GM12878 (cell line): Measurements from ENCODE around the gene YY2. TPM values are rescaled to one million over a fixed set of nuclear protein-coding genes. Genes with fewer than 3 reads are reported as not detected.

Source experiments
- ATAC-seq: fragments of 200-7000 bp; cut with Tn5 transposase; 3 replicates; pipeline ENCODE4 v1.9.1; 2020; ENCODE audit warnings: mild to moderate bottlenecking, moderate library complexity
- BruUV-seq: library from RNA; stranded (reverse); fragments of 400-500 nt; replicated peaks from 2 replicates; lab custom pipeline; 2021; lab: Mats Ljungman, UMichigan
- CTCF ChIA-PET: fragments of 300-600 bp; sonication (Branson Sonifier 250); formaldehyde crosslinking; extraction: SDS; loops from one replicate; lab custom pipeline; 2021; ENCODE audit warnings: inconsistent platforms; lab: Yijun Ruan, JAX
- POLR2A ChIA-PET: fragments of 350-600 bp; formaldehyde crosslinking; extraction: SDS; loops from one replicate; lab custom pipeline; 2021; ENCODE audit warnings: inconsistent platforms; lab: Charles Lee
- RAD21 ChIA-PET: fragments of 300-600 bp; sonication (Branson Sonifier 250); formaldehyde crosslinking; loops from one replicate; lab custom pipeline; 2023; ENCODE audit warnings: antibody characterized with exemption; ENCODE audit not compliant: unreplicated experiment; lab: Charles Lee
- SMC1A ChIA-PET: fragments of 300-600 bp; sonication (Branson Sonifier 250); formaldehyde crosslinking; loops from one replicate; lab custom pipeline; 2023; ENCODE audit not compliant: unreplicated experiment, uncharacterized antibody; lab: Charles Lee
- DNase-seq: peaks from one replicate; pipeline ENCODE4 v3.0.0-alpha.2; 2011; ENCODE audit warnings: low read depth, low spot score
- FAIRE-seq: peaks from 3 replicates; lab custom pipeline; 2011; peaks lifted over from hg19 to GRCh38; lab: Jason Lieb, UNC
- H2AFZ ChIP-seq: 2 replicates; pipeline ENCODE4 v1.6.0; 2011; ENCODE audit warnings: low read depth, low read length, control low read depth; ENCODE audit not compliant: control insufficient read depth
- H3K27ac ChIP-seq: 2 replicates; pipeline ENCODE4 v1.5.1; 2011; ENCODE audit warnings: control low read depth; ENCODE audit not compliant: control insufficient read depth, insufficient read depth
- H3K27me3 ChIP-seq, 2 experiments: replicated peaks in 1 of 2; 2 replicates each; pipeline versions ENCODE4 v1.6.0 to v1.6.1; 2011; ENCODE audit warnings: low read length in 1 of 2; ENCODE audit not compliant: control insufficient read depth in 2 of 2, insufficient read depth in 2 of 2
- H3K36me3 ChIP-seq, 2 experiments: 2 replicates each; pipeline ENCODE4 v1.5.1; 2011; ENCODE audit warnings: low read length in 1 of 2; ENCODE audit not compliant: control insufficient read depth in 2 of 2, insufficient read depth in 2 of 2
- H3K4me1 ChIP-seq: 2 replicates; pipeline ENCODE4 v1.6.1; 2011; ENCODE audit warnings: mild to moderate bottlenecking, low read length, moderate library complexity, mixed read lengths; ENCODE audit not compliant: control insufficient read depth, insufficient read depth
- H3K4me2 ChIP-seq: 2 replicates; pipeline ENCODE4 v1.6.0; 2011; ENCODE audit warnings: control low read depth; ENCODE audit not compliant: control insufficient read depth, insufficient read depth
- H3K4me3 ChIP-seq: fragments of 200-600 bp; sonication (generic); 2 replicates; pipeline ENCODE4 v1.5.1; 2016
- H3K79me2 ChIP-seq: 2 replicates; pipeline ENCODE4 v1.6.0; 2011; ENCODE audit warnings: low read length; ENCODE audit not compliant: control insufficient read depth, insufficient read depth
- H3K9ac ChIP-seq: 2 replicates; pipeline ENCODE4 v1.8.0; 2011; ENCODE audit warnings: low read length, control low read depth, mixed read lengths; ENCODE audit not compliant: control insufficient read depth, insufficient read depth
- H3K9me3 ChIP-seq: replicated peaks from 3 replicates; pipeline ENCODE4 v1.5.1; 2011; ENCODE audit warnings: mild to moderate bottlenecking, low read length; ENCODE audit not compliant: control insufficient read depth, insufficient read depth
- H4K20me1 ChIP-seq: 2 replicates; pipeline ENCODE4 v1.6.0; 2011; ENCODE audit not compliant: control insufficient read depth, insufficient read depth
- BHLHE40 ChIP-seq, 2 experiments: fragments of 450-650 bp in 1 of 2; IDR thresholded peaks; 2 replicates each; pipeline ENCODE4 v1.6.1; 2011 to 2017; ENCODE audit warnings: low read depth in 2 of 2, borderline replicate concordance in 1 of 2, improper control_type of control experiment in 1 of 2, low read length in 1 of 2, mild to moderate bottlenecking in 1 of 2
- CEBPZ ChIP-seq: fragments of 150-350 bp; IDR thresholded peaks from 2 replicates; pipeline ENCODE4 v1.6.1; 2016; ENCODE audit warnings: low read depth, low read length
- E2F4 ChIP-seq: IDR thresholded peaks from 2 replicates; pipeline ENCODE4 v1.6.1; 2012; ENCODE audit warnings: low read depth, low read length, improper control_type of control experiment
- ESRRA ChIP-seq: IDR thresholded peaks from 2 replicates; pipeline ENCODE4 v1.6.1; 2012; ENCODE audit warnings: mild to moderate bottlenecking, low read length, improper control_type of control experiment
- HCFC1 ChIP-seq: fragments of 150-350 bp; IDR thresholded peaks from 2 replicates; pipeline ENCODE4 v1.6.1; 2014; ENCODE audit warnings: low read length
- KDM1A ChIP-seq: fragments of 200-600 bp; sonication (generic); IDR thresholded peaks from 2 replicates; pipeline ENCODE4 v1.6.1; 2016; ENCODE audit warnings: borderline replicate concordance
- KLF5 ChIP-seq: fragments of 450-650 bp; IDR thresholded peaks from 2 replicates; pipeline ENCODE4 v1.6.1; 2014; ENCODE audit warnings: mild to moderate bottlenecking; ENCODE audit not compliant: partially characterized antibody
- NFIC ChIP-seq: IDR thresholded peaks from 2 replicates; pipeline ENCODE4 v1.6.1; 2012; ENCODE audit warnings: low read depth, mild to moderate bottlenecking, inconsistent platforms, low read length, moderate library complexity
- NKRF ChIP-seq: fragments of 450-650 bp; conservative IDR thresholded peaks from 2 replicates; pipeline ENCODE4 v1.6.1; 2017; ENCODE audit warnings: mild to moderate bottlenecking, moderate library complexity
- RAD21 ChIP-seq: IDR thresholded peaks from 2 replicates; pipeline ENCODE4 v1.6.1; 2011; ENCODE audit warnings: mild to moderate bottlenecking, low read depth, low read length, moderate library complexity; ENCODE audit not compliant: insufficient read depth
- SPI1 ChIP-seq: IDR thresholded peaks from 2 replicates; pipeline ENCODE4 v1.6.1; 2011; ENCODE audit warnings: low read depth, mild to moderate bottlenecking, low read length, moderate library complexity, borderline replicate concordance; ENCODE audit not compliant: insufficient read depth
- SRF ChIP-seq, 2 experiments: IDR thresholded peaks; 2 replicates each; pipeline ENCODE4 v1.6.1; 2011; ENCODE audit warnings: low read depth in 2 of 2, low read length in 2 of 2, mild to moderate bottlenecking in 1 of 2, moderate library complexity in 1 of 2
- SUPT20H ChIP-seq: IDR thresholded peaks from 2 replicates; pipeline ENCODE4 v1.6.1; 2011; ENCODE audit warnings: low read depth, mild to moderate bottlenecking, low read length, moderate library complexity, borderline replicate concordance; ENCODE audit not compliant: control insufficient read depth
- TBL1XR1 ChIP-seq: IDR thresholded peaks from 2 replicates; pipeline ENCODE4 v1.6.1; 2012; ENCODE audit warnings: low read depth, low read length, improper control_type of control experiment
- TCF7 ChIP-seq: IDR thresholded peaks from 2 replicates; pipeline ENCODE4 v1.6.1; 2014; ENCODE audit warnings: antibody characterized with exemption, borderline replicate concordance
- ZNF207 ChIP-seq: fragments of 450-650 bp; IDR thresholded peaks from 2 replicates; pipeline ENCODE4 v1.6.1; 2014; ENCODE audit warnings: antibody characterized with exemption, mild to moderate bottlenecking, borderline replicate concordance
- ZNF217 ChIP-seq: fragments of 450-650 bp; IDR thresholded peaks from 2 replicates; pipeline ENCODE4 v1.6.1; 2017; ENCODE audit warnings: antibody characterized with exemption, mild to moderate bottlenecking
- ZZZ3 ChIP-seq: IDR thresholded peaks from 2 replicates; pipeline ENCODE4 v1.6.1; 2011; ENCODE audit warnings: low read depth; ENCODE audit not compliant: control insufficient read depth, insufficient read length
- WGBS: methylation state at CpG from one replicate; pipeline ENCODE4 v1.1.6; 2016; ENCODE audit warnings: low lambda C conversion rate; ENCODE audit not compliant: insufficient replicate concordance, insufficient coverage; ENCODE audit errors: missing lambda C conversion rate; 5-methylcytosine and 5-hydroxymethylcytosine counted together
- in situ Hi-C: fragments of 300-500 bp; cut with MboI; formaldehyde crosslinking; loops from 9 replicates; pipeline ENCODE4 v1.14.3; 2018; ENCODE audit warnings: mixed read lengths
- intact Hi-C: fragments of 100-400 bp; cut with micrococcal nuclease; formaldehyde crosslinking; loops from one replicate; pipeline ENCODE4 v1.14.2; 2022; ENCODE audit not compliant: unreplicated experiment
- polyA plus RNA-seq, 11 experiments: library from polyadenylated mRNA; depleted of rRNA in 4 of 11; unstranded in 6 of 11; stranded (reverse) in 5 of 11; fragments of >200 nt; fragmentation: Nextera tagmentation in 4 of 11; fragmentation: Illumina TruSeq in 1 of 11; extraction: Ambion mirVana in 4 of 11; extraction: Trizol in 1 of 11; gene quantifications; 1 replicate in 1 of 11; 2 replicates in 10 of 11; pipeline versions ENCODE4 v1.2.1 to v1.2.3, GENCODE V29; 2011 to 2016; ENCODE audit warnings: inconsistent platforms in 2 of 11, missing spikeins in 2 of 11, low read depth in 1 of 11
- total RNA-seq, 4 experiments: library from RNA; depleted of rRNA in 3 of 4; stranded (reverse); fragments of >200 nt in 3 of 4; fragmentation: Illumina TruSeq in 1 of 4; extraction: Trizol in 1 of 4; gene quantifications; 2 replicates each; pipeline versions ENCODE4 v1.2.1 to v1.2.3, GENCODE V29; 2013 to 2021

YY2 gene
- total and polyA plus RNA-seq, 10 of the 15 experiments (the other 5 are each of a cell fraction or from before 2014, with no cell fraction given), result 0.31 to 1.2 (median 0.74) TPM

- TF ChIP-seq KLF5 (no peak), SRF (IDR thresholded peaks at IDR 0.05; ENCODE audit: low read depth in 2 of 2, low read length in 2 of 2) (no peak), BHLHE40 (IDR thresholded peaks at IDR 0.05; ENCODE audit: borderline replicate concordance in 1 of 2, low read depth in 2 of 2, low read length in 1 of 2) (no peak), SPI1 (no peak)
- TF ChIP-seq, all 136 proteins: peak for 0
Measured at GRCh38 chrX:21905953-21906352, 50.2 kb downstream of the YY2 start (continued).

GRCh38 chrX:21907260-21907659, 51.5 kb downstream of the YY2 start:
- DNase-seq, result no peak
- no peaks in the 10 kb centered on the region for H4K20me1 ChIP-seq
- 53% methylated on average over 1 of the region's 1 CpG for WGBS
- no peak overlapping the region for H3K9ac ChIP-seq
- no peak overlapping the region for H2AFZ ChIP-seq
- H3K4me2 ChIP-seq, result no peak overlapping the region
- H3K9me3 ChIP-seq, result no peaks in the 10 kb centered on the region
- intact Hi-C loops, result no loop called here
- no peaks in the 10 kb centered on the region for H3K4me1 ChIP-seq
- H3K79me2 ChIP-seq, result no peaks in the 10 kb centered on the region
- CTCF ChIA-PET, result no interaction called here
- no peaks in the 10 kb centered on the region for H3K36me3 ChIP-seq
- RAD21 ChIA-PET, result no interaction called here
- SMC1A ChIA-PET, result no interaction called here
- ATAC-seq, result no peak
- no peak overlapping the region for H3K4me3 ChIP-seq
- H3K27ac ChIP-seq, result no peak overlapping the region
- BruUV-seq, result no TSS peak
- FAIRE-seq, result no peak
- H3K27me3 ChIP-seq, result no peaks in the 10 kb centered on the region
- POLR2A ChIA-PET, result no interaction called here
- in situ Hi-C loops, result no loop called here
- TF ChIP-seq SUPT20H (no peak), NFIC (no peak), TBL1XR1 (no peak), ZNF207 (no peak), TCF7 (no peak), KDM1A (no peak), HCFC1 (no peak), E2F4 (no peak), ZZZ3 (no peak), ESRRA (no peak), NKRF (no peak), RAD21 (no peak), CEBPZ (no peak), ZNF217 (no peak)
